HG03520 (cell line): ENCODE results near the gene GAPDHS.

Source experiments
- ATAC-seq: cut with Tn5 transposase; IDR thresholded peaks from one replicate; pipeline ENCODE4 v1.9.1; 2021; ENCODE audit warnings: mild to moderate bottlenecking, moderate library complexity; ENCODE audit not compliant: unreplicated experiment

GAPDHS gene

GRCh38 chr19:35534803-35535480 is 1.7 kb downstream of the GAPDHS start:
- ATAC-seq: no peak

DNA sequence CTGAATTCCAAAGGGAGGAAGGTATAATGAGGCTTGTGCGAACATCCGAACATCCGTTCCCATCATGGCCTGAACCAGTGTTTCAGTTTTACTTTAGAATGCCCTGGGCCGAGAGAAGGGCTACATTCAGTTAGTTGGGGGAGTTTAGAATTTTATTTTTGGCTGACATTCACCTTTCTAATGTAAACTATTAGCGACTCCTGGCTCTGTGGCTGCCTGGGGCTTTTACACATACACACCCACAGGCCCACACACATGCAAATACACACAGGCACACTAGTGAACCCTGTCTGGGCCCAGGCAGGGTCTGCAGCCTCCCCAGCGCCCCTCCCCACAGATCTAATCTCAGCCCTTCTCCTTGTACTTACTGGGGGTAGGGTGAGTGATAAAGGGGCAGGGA is 6.1 kb downstream of the GAPDHS start:
- no peak for ATAC-seq

DNA sequence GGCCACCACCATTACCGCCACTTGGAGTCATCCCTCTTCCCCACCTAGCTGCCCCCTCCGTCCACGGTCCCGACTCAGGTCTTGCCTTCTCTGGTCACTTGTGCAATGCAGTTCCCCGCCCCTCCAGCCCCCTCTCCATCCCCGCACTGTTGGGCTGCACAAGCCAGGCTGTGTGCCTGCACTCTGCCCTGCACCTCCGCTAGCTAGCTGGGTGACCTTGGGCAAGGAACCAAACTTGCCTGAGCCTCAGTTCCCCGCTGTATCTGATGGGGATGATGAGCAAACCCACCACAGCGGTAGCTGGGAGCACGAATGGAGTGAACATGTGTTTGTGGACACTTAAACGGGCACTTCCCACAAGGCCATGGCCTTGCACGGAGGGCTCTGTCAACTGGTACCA is 6.6 kb downstream of the GAPDHS start:
- no peak for ATAC-seq

DNA sequence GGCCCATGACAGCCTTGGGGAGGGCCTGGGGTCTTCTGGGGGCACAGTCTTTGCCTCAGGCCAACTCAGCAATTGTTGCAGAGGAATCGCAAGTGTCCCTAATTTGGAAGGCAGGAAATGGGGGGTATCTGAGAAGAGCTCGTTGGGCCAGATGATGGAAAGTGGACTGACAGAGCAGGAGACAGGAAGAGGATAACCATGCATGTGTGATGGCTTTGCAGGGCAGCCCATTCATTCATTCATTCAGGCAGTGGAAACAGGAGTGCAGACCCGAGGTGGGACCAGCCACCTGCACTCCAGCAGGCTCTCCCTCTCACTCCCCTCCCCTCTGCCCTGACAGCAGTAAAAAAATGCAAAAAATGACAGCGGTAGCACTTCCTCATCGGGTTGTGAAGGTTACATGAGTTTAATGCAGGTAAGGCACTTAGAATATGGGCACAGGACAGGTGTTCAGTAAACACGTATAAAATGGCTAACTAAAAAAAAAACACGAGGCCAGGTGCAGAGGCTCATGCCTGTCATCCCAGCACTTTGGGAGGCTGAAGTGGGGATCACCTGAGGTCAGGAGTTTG is 7.2 kb downstream of the GAPDHS start:
- ATAC-seq: no peak

GRCh38 chr19:35542209-35542608 is 9.0 kb downstream of the GAPDHS start:
- no peak for ATAC-seq

DNA sequence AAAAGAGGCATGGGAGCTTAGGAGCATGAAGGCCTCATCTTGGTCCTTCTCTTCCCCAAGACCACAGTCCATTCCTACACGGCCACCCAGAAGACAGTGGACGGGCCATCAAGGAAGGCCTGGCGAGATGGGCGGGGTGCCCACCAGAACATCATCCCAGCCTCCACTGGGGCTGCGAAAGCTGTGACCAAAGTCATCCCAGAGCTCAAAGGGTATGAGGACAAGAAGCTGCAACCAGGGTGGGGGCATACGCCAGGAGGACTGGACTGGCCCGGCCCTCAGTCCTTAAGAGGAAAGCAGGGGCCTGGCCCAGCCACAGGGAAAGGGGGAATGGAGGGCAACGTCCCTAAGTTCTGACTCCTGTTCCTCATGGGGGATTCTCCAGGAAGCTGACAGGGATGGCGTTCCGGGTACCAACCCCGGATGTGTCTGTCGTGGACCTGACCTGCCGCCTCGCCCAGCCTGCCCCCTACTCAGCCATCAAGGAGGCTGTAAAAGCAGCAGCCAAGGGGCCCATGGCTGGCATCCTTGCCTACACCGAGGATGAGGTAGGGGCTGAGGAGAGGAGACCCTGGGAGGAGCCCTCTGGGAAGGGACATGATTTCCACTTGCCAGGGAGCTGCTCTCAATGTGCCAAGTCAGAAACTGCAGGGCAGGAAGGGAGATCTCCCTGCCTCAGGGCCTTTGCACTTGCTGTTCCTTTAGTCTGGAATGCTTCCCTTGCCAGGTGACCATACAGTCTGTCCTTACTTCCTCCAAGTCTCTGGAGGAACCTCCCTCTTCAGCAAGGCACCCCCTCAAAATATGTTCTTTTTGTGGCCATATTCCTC is 10.2 kb downstream of the GAPDHS start:
- ATAC-seq: no peak

DNA sequence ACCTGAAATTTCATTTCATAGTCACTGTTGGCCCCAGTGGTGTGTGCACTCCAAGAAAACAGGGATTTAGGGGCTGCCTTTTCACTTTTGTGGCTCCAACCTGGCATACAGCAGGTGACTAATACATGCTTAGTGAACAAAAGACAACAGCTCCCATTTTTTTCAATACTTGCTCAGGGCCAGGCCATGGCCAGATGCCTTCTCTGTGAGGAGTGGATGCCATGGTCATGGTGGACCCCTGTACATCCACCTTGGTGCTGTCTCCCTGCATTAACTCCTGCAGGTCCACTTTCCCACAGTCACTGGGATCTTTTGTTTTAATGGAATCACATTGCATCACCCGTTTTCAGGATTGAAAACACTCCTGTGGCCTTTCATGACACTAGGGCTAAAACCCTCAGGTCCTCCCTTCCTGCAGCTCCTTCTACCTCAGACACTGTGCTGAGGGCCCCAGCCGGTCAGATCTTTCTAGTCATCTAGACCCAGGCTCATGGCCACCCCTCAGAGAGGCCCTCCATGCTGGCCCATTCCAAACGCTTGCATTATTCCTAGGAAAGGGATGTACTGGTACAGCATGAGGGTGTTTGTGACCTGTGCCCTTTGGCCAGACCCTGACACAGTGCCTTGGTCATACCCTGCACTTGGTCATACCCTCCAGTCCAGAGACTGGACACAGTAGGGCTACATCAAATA is 11.0 kb downstream of the GAPDHS start:
- ATAC-seq: no peak

GRCh38 chr19:35545001-35545854 is 12.0 kb downstream of the GAPDHS start, which contains the start of gene TMEM147:
Gene TMEM147 (plus strand): TSS chr19:35545626. CDS start chr19:35545740, 114 bp downstream.
- peak; percentile 75 for ATAC-seq

- peak; percentile 29 for ATAC-seq
Observed at GRCh38 chr19:35545855-35546381, 12.7 kb downstream of the GAPDHS start.

DNA sequence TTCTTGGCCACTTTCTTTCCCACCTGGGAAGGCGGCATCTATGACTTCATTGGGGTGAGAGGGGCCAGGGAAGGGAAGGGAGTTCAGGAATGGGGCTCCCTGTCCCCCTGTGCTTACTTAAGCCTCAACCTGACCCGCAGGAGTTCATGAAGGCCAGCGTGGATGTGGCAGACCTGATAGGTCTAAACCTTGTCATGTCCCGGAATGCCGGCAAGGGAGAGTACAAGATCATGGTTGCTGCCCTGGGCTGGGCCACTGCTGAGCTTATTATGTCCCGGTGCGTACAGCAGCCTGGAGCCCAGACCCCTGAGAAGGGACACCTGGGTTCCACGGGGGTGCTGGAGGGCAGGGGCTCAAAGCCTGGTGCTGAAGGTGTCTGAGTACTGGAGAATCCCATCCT is 13.3 kb downstream of the GAPDHS start:
- no peak for ATAC-seq

DNA sequence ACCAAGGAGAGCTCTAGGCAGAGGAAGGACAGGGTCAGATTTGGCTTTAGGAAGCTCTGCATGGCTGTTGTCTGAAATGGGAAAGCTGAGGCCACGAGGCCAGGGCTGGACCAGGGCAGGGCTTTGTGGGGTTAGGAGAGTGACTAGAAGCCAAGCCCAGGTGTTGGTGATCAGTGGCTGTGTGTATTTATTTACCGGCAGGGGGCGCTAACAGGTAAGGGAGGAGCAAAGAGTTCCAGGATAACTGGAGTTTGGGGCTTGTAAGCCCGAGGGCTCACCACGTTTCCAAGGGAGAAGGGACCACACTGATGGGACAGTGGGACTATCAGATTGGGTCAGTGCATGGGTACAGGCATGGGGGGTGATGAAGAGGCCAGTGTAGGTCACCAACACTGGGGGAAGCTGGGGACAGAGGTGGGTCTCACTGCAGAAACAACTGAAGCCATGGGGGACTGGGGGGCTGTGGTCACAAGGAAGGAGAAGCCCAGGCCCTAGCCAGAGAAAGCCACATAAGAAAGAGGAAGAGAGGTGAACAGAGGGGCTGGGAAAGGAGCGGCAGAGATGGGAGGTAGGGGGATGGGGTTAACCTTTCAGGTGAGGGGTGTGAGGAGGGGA is 16.0 kb downstream of the GAPDHS start:
- no peak for ATAC-seq

DNA sequence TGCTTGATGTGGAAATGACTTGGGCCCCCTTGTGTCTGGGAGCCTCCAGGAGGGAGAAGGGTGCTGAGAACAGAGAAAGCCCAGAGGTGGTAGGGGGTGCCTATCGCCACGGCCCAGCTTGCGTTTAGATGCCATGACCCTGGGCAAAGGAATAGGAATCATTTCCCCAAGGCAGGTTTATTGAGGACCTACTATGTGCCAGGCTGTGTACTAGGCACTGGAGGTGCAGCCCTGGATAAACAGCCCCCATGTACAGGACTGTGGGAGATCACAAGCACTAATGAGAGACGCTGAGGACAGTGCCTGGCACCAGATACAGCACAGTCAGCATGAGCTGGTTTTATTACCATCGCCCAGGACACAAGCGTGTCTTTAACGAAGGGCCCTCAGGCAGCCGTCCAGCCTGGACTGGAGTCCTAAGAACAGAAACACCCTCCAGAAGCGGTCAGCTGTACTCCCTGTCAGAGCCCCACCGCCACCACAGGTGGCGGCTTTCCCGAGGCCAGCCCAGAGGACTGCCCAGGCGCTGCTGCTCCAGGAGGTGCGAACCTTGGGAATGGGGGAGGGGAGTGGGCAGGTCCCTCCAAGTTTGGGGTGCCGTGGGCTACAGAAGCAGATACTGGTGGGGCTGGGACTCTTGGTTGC is 16.7 kb downstream of the GAPDHS start:
- no peak for ATAC-seq

DNA sequence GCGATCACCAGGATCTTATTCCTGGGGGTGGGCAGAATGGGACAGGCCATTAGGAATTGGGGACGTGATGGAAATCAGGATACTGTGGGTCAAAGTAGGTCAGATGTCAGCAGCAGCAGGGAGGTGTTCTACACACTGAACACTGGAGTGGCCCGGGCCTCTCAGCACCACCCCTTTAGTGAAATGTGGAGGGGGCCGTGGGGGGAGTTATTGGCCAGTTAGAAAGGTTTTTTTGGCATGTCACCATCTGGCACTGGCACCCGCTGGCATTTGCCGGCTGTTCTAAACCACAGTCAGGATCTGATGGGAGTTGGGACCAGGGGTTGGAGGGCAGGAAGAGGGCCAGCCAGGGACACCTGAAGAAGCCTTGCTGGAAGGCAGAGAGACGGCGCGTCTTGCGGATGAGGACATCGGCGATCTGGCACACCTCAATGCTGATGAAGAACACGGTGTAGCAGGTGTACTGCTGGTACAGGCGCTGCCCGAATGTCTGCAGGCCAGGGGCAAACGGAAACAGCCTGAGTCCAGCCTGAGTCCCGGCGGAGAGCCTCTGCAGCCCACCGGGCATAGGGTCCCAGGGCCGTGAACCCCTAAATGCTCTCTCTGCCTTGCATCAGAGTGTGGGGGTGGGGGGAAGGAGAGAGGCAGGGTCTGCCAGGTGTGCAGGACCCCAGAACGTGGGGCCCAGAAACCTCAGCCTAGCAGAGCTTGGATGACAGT is 18.0 kb downstream of the GAPDHS start:
- no peak for ATAC-seq

GRCh38 chr19:35552534-35553384 is 19.5 kb downstream of the GAPDHS start:
- ATAC-seq: no peak

GRCh38 chr19:35553385-35554000 is 20.2 kb downstream of the GAPDHS start:
- ATAC-seq: no peak

DNA sequence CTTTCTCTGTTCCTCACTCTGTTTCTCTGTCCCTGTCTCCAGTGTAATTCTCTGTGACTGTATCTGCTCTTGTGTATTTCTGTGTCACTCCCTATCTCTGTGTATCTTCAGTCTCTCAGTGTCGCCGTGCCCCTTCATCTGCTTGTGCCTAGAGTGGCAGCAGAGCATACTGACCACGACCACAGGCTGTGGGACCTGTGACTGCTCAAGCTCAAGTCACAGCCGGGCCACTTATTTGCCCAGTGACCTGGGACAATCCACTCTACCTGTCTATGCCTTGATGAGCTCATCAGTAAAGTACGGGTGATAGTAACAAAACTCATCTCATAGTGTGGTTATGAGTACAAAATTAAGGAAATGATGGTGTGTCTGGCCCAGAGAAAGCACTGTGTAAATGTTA is 20.8 kb downstream of the GAPDHS start:
- no peak for ATAC-seq

DNA sequence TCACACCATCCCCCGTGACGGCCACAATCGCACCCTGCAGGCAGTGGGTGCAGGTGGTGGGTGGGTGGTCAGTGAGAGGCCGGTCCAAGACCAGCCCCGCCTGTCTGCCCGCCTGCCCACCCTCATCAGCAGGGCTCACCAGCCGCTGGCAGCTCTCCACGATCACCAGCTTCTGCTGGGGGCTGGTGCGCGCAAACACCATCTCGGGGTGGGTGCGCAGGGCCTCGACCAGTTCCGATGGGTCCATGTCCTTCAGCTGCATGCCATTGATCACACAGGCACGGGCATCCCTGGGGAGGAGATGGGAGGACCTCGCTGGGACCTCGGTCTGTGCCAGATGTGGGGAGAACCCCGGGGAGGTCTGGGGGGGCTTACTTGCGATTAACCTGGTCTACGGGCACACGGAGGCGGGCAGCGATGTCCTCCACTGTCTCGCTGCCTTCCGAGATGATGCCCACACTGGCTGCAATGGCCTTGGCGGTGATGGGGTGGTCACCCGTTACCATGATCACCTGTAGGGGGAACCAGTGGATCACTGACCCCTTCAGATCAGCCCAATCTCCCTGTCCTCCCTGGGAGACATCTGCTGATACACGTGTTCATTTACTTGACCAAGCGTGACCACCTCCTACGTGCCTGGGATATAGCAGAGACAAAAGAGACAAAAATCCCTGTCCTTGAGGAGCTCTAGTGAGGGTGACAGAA is 22.2 kb downstream of the GAPDHS start:
- no peak for ATAC-seq
